Measurements from ENCODE around the gene SPATC1L.

The SPATC1L gene

DNA sequence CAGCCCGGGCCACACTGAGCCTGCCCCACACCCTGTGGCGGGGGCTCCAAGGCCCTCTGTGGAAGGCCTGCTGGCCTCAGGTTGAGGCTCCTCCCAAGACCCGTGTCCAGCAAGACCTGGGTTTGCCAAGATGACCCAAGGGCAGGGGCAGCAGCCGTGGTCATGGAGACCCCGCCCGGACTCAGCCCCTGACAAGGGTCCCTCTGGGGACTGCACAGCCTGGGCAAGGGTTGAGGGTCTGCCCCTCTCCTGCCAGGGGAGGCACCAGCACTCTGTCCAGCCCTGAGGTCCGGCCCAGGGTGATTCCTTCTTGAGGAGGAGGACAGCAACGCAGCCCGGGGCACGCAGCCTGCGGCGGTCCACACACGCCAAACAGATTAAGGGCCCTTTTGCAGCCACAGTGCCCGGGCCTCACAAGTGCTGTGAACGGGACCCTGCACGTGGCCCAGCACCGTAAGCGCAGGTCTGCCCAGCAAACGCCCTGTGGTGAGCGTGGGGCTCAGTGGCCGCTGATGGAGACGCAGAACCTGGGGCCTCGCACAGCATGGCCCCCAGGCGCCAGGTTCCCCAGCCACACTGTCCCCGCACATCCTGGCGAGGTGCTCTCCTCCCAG lies 3.4 kb downstream of the SPATC1L start:
- Histone ChIP-seq H3K27ac (ENCODE audit: extremely low read depth, low read depth, low read length) (no peak overlapping the region), H3K9me3 (ENCODE audit: control insufficient read depth, insufficient read depth, low read depth, low read length) (no peaks in the 10 kb centered on the region), H3K4me3 (ENCODE audit: low read depth, low read length) (no peak overlapping the region), H3K4me1 (ENCODE audit: control insufficient read depth, insufficient read depth, low read length) (no peaks in the 10 kb centered on the region), H3K36me3 (ENCODE audit: control insufficient read depth in 2 of 2, insufficient read depth in 1 of 2, low read length in 2 of 2) (no peaks in the 10 kb centered on the region)
- ChIA-PET CTCF (interaction anchor here (0.6 kb wide), 1 partner anchor 17 kb away, joined by 3 read pairs; no protein-coding TSS in a partner anchor), POLR2A (no interaction called here)
- TF ChIP-seq KLF10 (tag by site-specific recombination; IDR thresholded peaks at IDR 0.05) (no peak), ZNF280D (tag by site-specific recombination; IDR thresholded peaks at IDR 0.05) (no peak), ZNF133 (tag by site-specific recombination; IDR thresholded peaks at IDR 0.05) (no peak), ZNF791 (tag by site-specific recombination; IDR thresholded peaks at IDR 0.05) (no peak), ZBTB7A (tag by site-specific recombination; IDR thresholded peaks at IDR 0.05; ENCODE audit: low read depth) (no peak), ZNF610 (tag by site-specific recombination; IDR thresholded peaks at IDR 0.05; ENCODE audit: borderline replicate concordance) (no peak), TCF7L2 (IDR thresholded peaks at IDR 0.05; ENCODE audit: borderline replicate concordance, low read depth, low read length) (no peak), KLF16 (tag by site-specific recombination; IDR thresholded peaks at IDR 0.05) (no peak), ZNF341 (tag by site-specific recombination; IDR thresholded peaks at IDR 0.05; ENCODE audit: low read depth) (no peak), ZNF324 (tag by site-specific recombination; IDR thresholded peaks at IDR 0.05) (no peak), ZNF211 (tag by site-specific recombination; IDR thresholded peaks at IDR 0.05; ENCODE audit: low read depth) (no peak), BCL6B (tag by site-specific recombination; IDR thresholded peaks at IDR 0.05) (no peak)

DNA sequence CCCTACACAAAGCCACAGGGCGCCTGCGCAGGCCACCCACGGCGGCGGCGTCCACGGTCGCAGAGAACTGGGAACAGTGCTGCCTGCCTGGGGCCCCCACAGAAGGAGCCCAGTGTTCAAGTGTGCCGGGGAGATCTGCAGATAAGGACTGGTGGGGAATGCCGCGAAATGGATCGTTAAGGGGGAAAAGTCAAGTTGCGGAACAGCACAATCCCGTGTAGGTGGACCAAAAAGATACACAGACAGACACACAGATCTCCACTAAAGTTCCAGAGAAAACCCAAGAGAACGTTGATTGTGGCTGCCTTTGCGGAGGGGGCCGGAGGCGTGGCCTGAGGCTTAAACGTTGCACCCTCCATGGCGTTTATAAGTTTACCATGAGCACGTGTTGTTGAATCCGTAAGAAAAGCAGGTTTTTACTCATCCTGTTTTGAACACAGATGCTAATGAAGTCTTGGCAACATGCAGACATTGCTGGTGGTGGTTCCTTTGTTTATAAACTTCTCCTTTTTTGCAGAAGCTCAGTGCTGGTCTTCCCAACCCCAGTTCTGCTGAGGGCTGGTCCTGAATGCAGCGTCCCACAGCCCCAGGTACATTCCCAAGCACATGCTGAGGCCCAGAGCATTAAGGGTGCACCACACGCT lies 4.1 kb downstream of the SPATC1L start:
- Histone ChIP-seq H3K9me3 (ENCODE audit: control insufficient read depth, insufficient read depth, low read depth, low read length) (no peaks in the 10 kb centered on the region), H3K36me3 (ENCODE audit: control insufficient read depth in 2 of 2, insufficient read depth in 1 of 2, low read length in 2 of 2) (no peaks in the 10 kb centered on the region), H3K4me3 (ENCODE audit: low read depth, low read length) (no peak overlapping the region), H3K27ac (ENCODE audit: extremely low read depth, low read depth, low read length) (no peak overlapping the region), H3K4me1 (ENCODE audit: control insufficient read depth, insufficient read depth, low read length) (no peaks in the 10 kb centered on the region)
- TF ChIP-seq ZNF146 (tag by site-specific recombination; IDR thresholded peaks at IDR 0.05) (no peak), ZNF600 (tag by site-specific recombination; IDR thresholded peaks at IDR 0.05) (peak; percentile 44; the same call in 1 of the 2 replicates), ZBTB17 (tag by site-specific recombination; IDR thresholded peaks at IDR 0.05) (peak; percentile 96), ZNF248 (tag by site-specific recombination; IDR thresholded peaks at IDR 0.05) (no peak), ZNF341 (tag by site-specific recombination; IDR thresholded peaks at IDR 0.05; ENCODE audit: low read depth) (peak; percentile 55)
- ChIA-PET POLR2A (no interaction called here), CTCF (interaction anchor here (0.6 kb wide), 1 partner anchor 18 kb away, joined by 3 read pairs; no protein-coding TSS in a partner anchor)

- no peaks in the 10 kb centered on the region for H3K36me3 ChIP-seq (ENCODE audit: control insufficient read depth in 2 of 2, insufficient read depth in 1 of 2, low read length in 2 of 2)
- ChIA-PET CTCF (no interaction called here), POLR2A (no interaction called here)
- TF ChIP-seq ZIC2 (tag by site-specific recombination; IDR thresholded peaks at IDR 0.05) (no peak), ZNF791 (tag by site-specific recombination; IDR thresholded peaks at IDR 0.05) (no peak)
- TF ChIP-seq, protein P1, sequence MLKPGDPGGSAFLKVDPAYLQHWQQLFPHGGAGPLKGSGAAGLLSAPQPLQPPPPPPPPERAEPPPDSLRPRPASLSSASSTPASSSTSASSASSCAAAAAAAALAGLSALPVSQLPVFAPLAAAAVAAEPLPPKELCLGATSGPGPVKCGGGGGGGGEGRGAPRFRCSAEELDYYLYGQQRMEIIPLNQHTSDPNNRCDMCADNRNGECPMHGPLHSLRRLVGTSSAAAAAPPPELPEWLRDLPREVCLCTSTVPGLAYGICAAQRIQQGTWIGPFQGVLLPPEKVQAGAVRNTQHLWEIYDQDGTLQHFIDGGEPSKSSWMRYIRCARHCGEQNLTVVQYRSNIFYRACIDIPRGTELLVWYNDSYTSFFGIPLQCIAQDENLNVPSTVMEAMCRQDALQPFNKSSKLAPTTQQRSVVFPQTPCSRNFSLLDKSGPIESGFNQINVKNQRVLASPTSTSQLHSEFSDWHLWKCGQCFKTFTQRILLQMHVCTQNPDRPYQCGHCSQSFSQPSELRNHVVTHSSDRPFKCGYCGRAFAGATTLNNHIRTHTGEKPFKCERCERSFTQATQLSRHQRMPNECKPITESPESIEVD (tag by site-specific recombination; IDR thresholded peaks at IDR 0.05): no peak
- H3K27ac ChIP-seq (ENCODE audit: extremely low read depth, low read depth, low read length): no peak overlapping the region
- H3K9me3 ChIP-seq (ENCODE audit: control insufficient read depth, insufficient read depth, low read depth, low read length): no peaks in the 10 kb centered on the region
- H3K4me1 ChIP-seq (ENCODE audit: control insufficient read depth, insufficient read depth, low read length): no peaks in the 10 kb centered on the region
- H3K4me3 ChIP-seq (ENCODE audit: low read depth, low read length): no peak overlapping the region
These were observed 4.6 kb downstream of the SPATC1L start for GRCh38 chr21:46179708-46180078.

Data from HEK293 (cell line).